A549 (cell line): Measurements from ENCODE around the gene ANKRD6. TPM values are rescaled to one million over a fixed set of nuclear protein-coding genes. Genes with fewer than 3 reads are reported as not detected.
"Not testable (repeated sequence)": the region's sequence is repeated elsewhere in the genome, so short reads cannot be mapped to it uniquely, and the experiment has no call there.

Source experiments
- ATAC-seq, 2 experiments: fragments of 200-7000 bp in 1 of 2; fragments of >200 bp in 1 of 2; cut with Nextera tagmentation in 1 of 2; cut with Tn5 transposase in 1 of 2; 3 replicates each; pipeline versions ENCODE4 v1.8.0 to v1.9.1; 2018 to 2020; ENCODE audit warnings: mild to moderate bottlenecking in 1 of 2, moderate library complexity in 1 of 2
- CTCF ChIA-PET: fragments of 300-600 bp; sonication (Branson Sonifier 250); formaldehyde crosslinking; extraction: SDS; loops from one replicate; lab custom pipeline; 2021; ENCODE audit warnings: antibody characterized with exemption, inconsistent platforms; lab: Yijun Ruan, JAX
- POLR2A ChIA-PET: fragments of 350-600 bp; formaldehyde crosslinking; extraction: SDS; loops from one replicate; lab custom pipeline; 2021; ENCODE audit warnings: antibody characterized with exemption, inconsistent platforms; lab: Yijun Ruan, JAX
- DNase-seq, 2 experiments: peaks; one replicate each; pipeline versions ENCODE4 v3.0.0 to v3.0.0-alpha.2; 2011 to 2016; ENCODE audit warnings: low read depth in 1 of 2, low spot score in 1 of 2
- FAIRE-seq: peaks from 2 replicates; lab custom pipeline; 2011; peaks lifted over from hg19 to GRCh38; lab: Jason Lieb, UNC
- H3K27ac ChIP-seq, 2 experiments: fragments of >200 bp; sonication (Bioruptor Twin); formaldehyde crosslinking; 3 replicates each; pipeline ENCODE4 v1.5.1; 2016 to 2017
- H3K4me1 ChIP-seq: fragments of >200 bp; sonication (Bioruptor Twin); formaldehyde crosslinking; 3 replicates; pipeline ENCODE4 v1.6.1; 2016
- H3K4me2 ChIP-seq: fragments of >200 bp; sonication (Bioruptor Twin); formaldehyde crosslinking; 3 replicates; pipeline ENCODE4 v1.6.1; 2016
- H3K4me3 ChIP-seq: fragments of >200 bp; sonication (Bioruptor Twin); formaldehyde crosslinking; 3 replicates; pipeline ENCODE4 v1.5.1; 2016
- H3K9me3 ChIP-seq: fragments of >200 bp; sonication (Bioruptor Twin); formaldehyde crosslinking; 3 replicates; pipeline ENCODE4 v1.6.1; 2016
- BCL3 ChIP-seq: fragments of >200 bp; sonication (Bioruptor Twin); formaldehyde crosslinking; IDR thresholded peaks from 3 replicates; pipeline ENCODE4 v1.6.1; 2016
- CEBPB ChIP-seq, 2 experiments: fragments of >200 bp in 1 of 2; sonication (Bioruptor Twin) in 1 of 2; formaldehyde crosslinking in 1 of 2; IDR thresholded peaks; 2 replicates each; pipeline ENCODE4 v1.6.1; 2012 to 2016
- CHD4 ChIP-seq: fragments of 200-600 bp; sonication (generic); IDR thresholded peaks from 2 replicates; pipeline ENCODE4 v1.6.1; 2016; ENCODE audit warnings: antibody characterized with exemption, mild to moderate bottlenecking, borderline replicate concordance
- CTCF ChIP-seq: fragments of >200 bp; sonication (Bioruptor Twin); formaldehyde crosslinking; IDR thresholded peaks from 3 replicates; pipeline ENCODE4 v1.5.1; 2016
- E2F6 ChIP-seq: IDR thresholded peaks from 2 replicates; pipeline ENCODE4 v1.6.1; 2012; ENCODE audit warnings: low read depth, borderline replicate concordance
- ELK1 ChIP-seq: fragments of 150-350 bp; IDR thresholded peaks from 2 replicates; pipeline ENCODE4 v1.6.1; 2014; ENCODE audit warnings: low read depth, mild to moderate bottlenecking, low read length
- FOXS1 ChIP-seq: fragments of 250-450 bp; sonication (Bioruptor Pico); IDR thresholded peaks from 2 replicates; pipeline ENCODE4 v1.5.0; 2020; ENCODE audit warnings: mild to moderate bottlenecking, moderate library complexity
- GATA3 ChIP-seq: IDR thresholded peaks from 2 replicates; pipeline ENCODE4 v1.6.1; 2012; ENCODE audit warnings: borderline replicate concordance
- HES2 ChIP-seq: fragments of >200 bp; sonication (Bioruptor Twin); formaldehyde crosslinking; IDR thresholded peaks from 2 replicates; pipeline ENCODE4 v1.6.1; 2016
- HOXA7 ChIP-seq: fragments of 250-450 bp; sonication (Bioruptor Pico); IDR thresholded peaks from 2 replicates; pipeline ENCODE4 v1.5.0; 2020; ENCODE audit warnings: mild to moderate bottlenecking, moderate library complexity
- HOXB5 ChIP-seq: fragments of 250-450 bp; sonication (Bioruptor Pico); IDR thresholded peaks from 2 replicates; pipeline ENCODE4 v1.5.0; 2020; ENCODE audit warnings: mild to moderate bottlenecking, moderate library complexity
- JUN ChIP-seq, 2 experiments: fragments of >200 bp; sonication (Bioruptor Twin); formaldehyde crosslinking; IDR thresholded peaks; 2 replicates in 1 of 2; 3 replicates in 1 of 2; pipeline ENCODE4 v1.6.1; 2016 to 2017
- MAX ChIP-seq: IDR thresholded peaks from 2 replicates; pipeline ENCODE4 v1.6.1; 2012
- NFE2L2 ChIP-seq: fragments of 150-350 bp; conservative IDR thresholded peaks from 2 replicates; pipeline ENCODE4 v1.6.1; 2014; ENCODE audit warnings: low read length
- NR3C1 ChIP-seq: fragments of >200 bp; sonication (Bioruptor Twin); formaldehyde crosslinking; IDR thresholded peaks from 3 replicates; pipeline ENCODE4 v1.6.1; 2017
- PHF8 ChIP-seq: fragments of 200-600 bp; sonication (generic); IDR thresholded peaks from 2 replicates; pipeline ENCODE4 v1.6.1; 2016; ENCODE audit warnings: low read depth, mild to moderate bottlenecking, antibody characterized with exemption, moderate library complexity, borderline replicate concordance
- POLR2A ChIP-seq: IDR thresholded peaks from 2 replicates; pipeline ENCODE4 v1.6.1; 2012; ENCODE audit warnings: mild to moderate bottlenecking, low read length
- POLR2AphosphoS2 ChIP-seq: conservative IDR thresholded peaks from 2 replicates; pipeline ENCODE4 v1.6.1; 2012; ENCODE audit warnings: low read length, improper control_type of control experiment, inconsistent platforms
- RAD21 ChIP-seq, 2 experiments: fragments of >200 bp in 1 of 2; sonication (Bioruptor Twin) in 1 of 2; formaldehyde crosslinking in 1 of 2; IDR thresholded peaks in 1 of 2; conservative IDR thresholded peaks in 1 of 2; 2 replicates in 1 of 2; 3 replicates in 1 of 2; pipeline ENCODE4 v1.6.1; 2012 to 2018; ENCODE audit warnings: inconsistent platforms in 1 of 2
- REST ChIP-seq: fragments of 200-600 bp; sonication (generic); IDR thresholded peaks from 2 replicates; pipeline ENCODE4 v1.6.1; 2016; ENCODE audit warnings: antibody characterized with exemption, mild to moderate bottlenecking, moderate library complexity
- RFX5 ChIP-seq: fragments of 450-650 bp; IDR thresholded peaks from 2 replicates; pipeline ENCODE4 v1.7.1; 2014; ENCODE audit warnings: antibody characterized with exemption, mild to moderate bottlenecking, moderate library complexity
- SMC3 ChIP-seq: fragments of >200 bp; sonication (Bioruptor Twin); formaldehyde crosslinking; IDR thresholded peaks from 3 replicates; pipeline ENCODE4 v1.6.1; 2018; ENCODE audit warnings: inconsistent platforms
- TP53 ChIP-seq: fragments of 250-450 bp; sonication (Bioruptor Pico); IDR thresholded peaks from 2 replicates; pipeline ENCODE4 v1.5.0; 2021; ENCODE audit warnings: mild to moderate bottlenecking, moderate library complexity
- USF2 ChIP-seq: fragments of 450-650 bp; IDR thresholded peaks from 2 replicates; pipeline ENCODE4 v1.6.1; 2014; ENCODE audit warnings: antibody characterized with exemption
- ZC3H11A ChIP-seq: fragments of 450-650 bp; IDR thresholded peaks from 2 replicates; pipeline ENCODE4 v1.6.1; 2014; ENCODE audit warnings: antibody characterized with exemption, mild to moderate bottlenecking
- whole genome bisulfite sequencing: methylation state at CpG from one replicate; pipeline ENCODE4 v1.1.6; 2017; ENCODE audit errors: missing lambda C conversion rate; 5-methylcytosine and 5-hydroxymethylcytosine counted together
- polyA plus RNA-seq, 4 experiments: library from polyadenylated mRNA; depleted of rRNA in 3 of 4; stranded (reverse); fragments of >200 nt; fragmentation: RNase III in 1 of 4; extraction: RNeasy Plus Mini Kit Qiagen cat#74134 plus additional on column Dnase treatment in 1 of 4; gene quantifications; 2 replicates in 3 of 4; 3 replicates in 1 of 4; pipeline ENCODE4 v1.2.3, GENCODE V29; 2011 to 2017

ANKRD6 gene
- polyA plus RNA-seq, 2 of the 4 experiments (the other 2 are of a cell fraction): 2.2 to 3.6 TPM

- TF ChIP-seq SMC3 (no peak), RFX5 (no peak), RAD21 (conservative IDR thresholded peaks at IDR 0.05 in 1 of 2, IDR thresholded peaks at IDR 0.05 in 1 of 2) (no peak), GATA3 (no peak), TP53 (CRISPR knock-in tag) (no peak), REST (no peak), ELK1 (no peak), POLR2AphosphoS2 (no peak), HOXA7 (no peak), HES2 (no peak), E2F6 (no peak), ZC3H11A (no peak)
- no peak for FAIRE-seq
- Histone ChIP-seq H3K4me1 (no peaks in the 10 kb centered on the region), H3K4me2 (no peak overlapping the region), H3K4me3 (no peak overlapping the region), H3K27ac (no peak overlapping the region), H3K9me3 (no peaks in the 10 kb centered on the region)
- no peak for ATAC-seq
- ChIA-PET POLR2A (no interaction called here), CTCF (no interaction called here)
- 13% methylated on average over 1 of the region's 1 CpG for WGBS
- no peak for DNase-seq
Measured at GRCh38 chr6:89393659-89394058, 39.3 kb upstream of the ANKRD6 start.

GRCh38 chr6:89397884-89398283 is 35.1 kb upstream of the ANKRD6 start:
- H3K4me2 ChIP-seq, ATAC-seq, H3K27ac ChIP-seq, FAIRE-seq, DNase-seq, H3K4me1 ChIP-seq, H3K4me3 ChIP-seq, CTCF ChIA-PET, H3K9me3 ChIP-seq, POLR2A ChIA-PET: not testable (repeated sequence)
- WGBS: 69% methylated on average over 4 of the region's 4 CpGs

- Histone ChIP-seq H3K4me3 (no peak overlapping the region), H3K4me2 (no peak overlapping the region), H3K27ac (no peak overlapping the region), H3K9me3 (no peaks in the 10 kb centered on the region), H3K4me1 (no peaks in the 10 kb centered on the region)
- CTCF ChIA-PET: interaction anchor here (0.7 kb wide), 1 partner anchor 63 kb away, joined by 3 read pairs; no protein-coding TSS in a partner anchor
- POLR2A ChIA-PET: no interaction called here
- DNase-seq: no peak
- 71% methylated on average over 7 of the region's 7 CpGs for WGBS
- FAIRE-seq: no peak
- ATAC-seq: no peak
- TF ChIP-seq JUN (IDR thresholded peaks at IDR 0.05): no peak
- TF ChIP-seq CTCF: no peak
- TF ChIP-seq POLR2A: no peak
- no peak for TF ChIP-seq PHF8
- TF ChIP-seq USF2: no peak
- no peak for TF ChIP-seq CEBPB (IDR thresholded peaks at IDR 0.05)
- TF ChIP-seq MAX: no peak
- TF ChIP-seq NFE2L2: no peak
- no peak for TF ChIP-seq NR3C1
- no peak for TF ChIP-seq FOXS1 (CRISPR knock-in tag)
- TF ChIP-seq HOXB5 (CRISPR knock-in tag): no peak
- TF ChIP-seq BCL3: no peak
- TF ChIP-seq CHD4: no peak
Measured at GRCh38 chr6:89398762-89399525, 34.0 kb upstream of the ANKRD6 start.
